ENCODE data around the gene EPB41. TPM values are rescaled to one million over a fixed set of nuclear protein-coding genes. Genes with fewer than 3 reads are reported as not detected.
A peak's percentile ranks its signal among the peaks of the same experiment; 100 is the strongest.

The EPB41 gene
- total and polyA plus RNA-seq, 12 donors, result 6.6 to 49.5 (median 30.3) TPM

DNA sequence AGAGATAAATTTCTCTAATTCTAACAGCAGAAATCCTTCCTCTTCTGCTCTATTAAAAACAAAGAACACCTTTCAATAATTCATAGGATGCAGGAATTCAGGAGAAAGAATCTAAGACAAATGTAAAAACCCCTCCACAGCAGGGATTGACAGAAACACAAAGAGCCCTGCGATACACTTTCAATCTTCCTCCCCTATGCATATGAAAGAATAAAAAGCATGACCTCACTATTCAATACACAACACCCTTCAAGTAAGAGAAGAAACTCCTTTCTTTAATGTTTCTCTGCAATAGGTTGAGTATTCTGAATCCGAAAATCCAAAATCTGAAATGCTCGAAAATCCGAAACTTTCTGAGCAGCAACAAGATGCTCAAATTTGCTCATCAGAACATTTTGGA is 250.2 kb downstream of the EPB41 start:
- Histone ChIP-seq H3K36me3 (replicated peaks in 1 of 2) (peaks cover 0 to 52% of the 10 kb centered on the region in 2 donors), H3K4me1 (replicated peaks in 1 of 2) (peaks cover 7 to 33% of the 10 kb centered on the region in 2 donors), H3K27ac (no peak overlapping the region), H3K27me3 (no peaks in the 10 kb centered on the region), H3K9me3 (replicated peaks in 1 of 3) (no peaks in the 10 kb centered on the region), H3K4me3 (no peak overlapping the region)
- no peak for DNase-seq
- 84 to 94% (median 89%) methylated on average over 4 of the region's 4 CpGs for WGBS, 4 donors
- intact Hi-C loops (cut with DNase I), result no loop called here
- TF ChIP-seq, protein P1, sequence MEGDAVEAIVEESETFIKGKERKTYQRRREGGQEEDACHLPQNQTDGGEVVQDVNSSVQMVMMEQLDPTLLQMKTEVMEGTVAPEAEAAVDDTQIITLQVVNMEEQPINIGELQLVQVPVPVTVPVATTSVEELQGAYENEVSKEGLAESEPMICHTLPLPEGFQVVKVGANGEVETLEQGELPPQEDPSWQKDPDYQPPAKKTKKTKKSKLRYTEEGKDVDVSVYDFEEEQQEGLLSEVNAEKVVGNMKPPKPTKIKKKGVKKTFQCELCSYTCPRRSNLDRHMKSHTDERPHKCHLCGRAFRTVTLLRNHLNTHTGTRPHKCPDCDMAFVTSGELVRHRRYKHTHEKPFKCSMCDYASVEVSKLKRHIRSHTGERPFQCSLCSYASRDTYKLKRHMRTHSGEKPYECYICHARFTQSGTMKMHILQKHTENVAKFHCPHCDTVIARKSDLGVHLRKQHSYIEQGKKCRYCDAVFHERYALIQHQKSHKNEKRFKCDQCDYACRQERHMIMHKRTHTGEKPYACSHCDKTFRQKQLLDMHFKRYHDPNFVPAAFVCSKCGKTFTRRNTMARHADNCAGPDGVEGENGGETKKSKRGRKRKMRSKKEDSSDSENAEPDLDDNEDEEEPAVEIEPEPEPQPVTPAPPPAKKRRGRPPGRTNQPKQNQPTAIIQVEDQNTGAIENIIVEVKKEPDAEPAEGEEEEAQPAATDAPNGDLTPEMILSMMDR (IDR thresholded peaks at IDR 0.05), result no peak
- TF ChIP-seq POLR2A (IDR thresholded peaks at IDR 0.05), result no peak

DNA sequence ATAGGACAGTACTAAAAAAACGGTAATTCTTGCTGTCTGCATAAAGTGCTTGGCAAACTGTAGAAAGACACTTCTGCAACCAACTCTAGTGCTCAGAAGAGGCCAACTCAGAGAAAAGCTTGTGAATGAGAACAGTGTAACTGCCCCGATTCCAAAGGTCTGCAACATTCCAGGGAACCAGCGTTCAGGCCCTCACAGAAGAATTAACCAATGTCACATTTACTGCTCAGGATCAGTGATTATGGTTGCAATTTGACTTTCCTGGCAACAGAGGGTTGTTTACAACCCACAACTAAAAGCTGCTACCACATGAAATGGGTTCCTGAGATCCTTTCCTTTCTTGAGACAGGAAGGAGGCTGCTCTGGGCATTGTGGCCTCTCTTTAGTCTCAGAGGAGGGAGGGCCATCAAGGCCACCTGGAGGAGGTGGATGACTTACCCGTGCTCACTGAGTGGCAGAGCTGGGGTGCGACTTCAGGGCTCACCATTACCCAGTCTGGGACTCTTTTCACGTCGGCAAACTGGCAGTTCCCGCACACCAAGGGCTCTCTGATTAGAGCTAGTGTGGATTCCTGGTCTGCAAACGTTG is 252.0 kb downstream of the EPB41 start:
- 63 to 74% (median 68%) methylated on average over 9 of the region's 9 CpGs for WGBS, 4 donors
- Histone ChIP-seq H3K36me3 (replicated peaks in 1 of 2) (peaks cover 0 to 41% of the 10 kb centered on the region in 2 donors), H3K27me3 (no peaks in the 10 kb centered on the region), H3K4me1 (replicated peaks in 1 of 2) (peaks cover 10 to 50% of the 10 kb centered on the region in 2 donors), H3K27ac (no peak overlapping the region), H3K4me3 (no peak overlapping the region), H3K9me3 (replicated peaks in 1 of 3) (no peaks in the 10 kb centered on the region)
- intact Hi-C loops (cut with DNase I), result no loop called here
- DNase-seq, result peak in 1 of 7 donors; percentile 45
- TF ChIP-seq POLR2A (IDR thresholded peaks at IDR 0.05), result no peak
- TF ChIP-seq, protein P1 (IDR thresholded peaks at IDR 0.05), result no peak

DNA sequence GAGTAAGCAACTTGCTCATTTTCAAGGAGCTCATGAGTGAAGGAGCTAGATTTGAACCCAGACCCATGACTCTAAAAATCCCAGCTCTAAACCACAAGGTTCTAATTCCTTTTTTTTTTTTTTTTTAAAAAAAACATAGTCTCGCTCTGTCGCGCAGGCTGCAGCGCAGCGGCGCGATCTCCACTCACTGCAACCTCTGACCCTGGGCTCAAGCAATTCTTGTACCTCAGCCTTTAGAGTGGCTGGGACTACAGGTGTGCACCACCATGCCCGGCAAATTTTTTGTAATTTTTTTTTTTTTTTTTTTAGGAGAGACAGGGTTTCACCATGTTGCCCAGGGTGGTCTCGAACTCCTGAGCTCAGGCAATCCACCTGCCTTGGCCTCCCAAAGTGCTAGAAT is 253.5 kb downstream of the EPB41 start:
- no peak for TF ChIP-seq POLR2A (IDR thresholded peaks at IDR 0.05)
- Histone ChIP-seq H3K4me3 (no peak overlapping the region), H3K4me1 (replicated peaks in 1 of 2) (peaks cover 10 to 42% of the 10 kb centered on the region in 2 donors), H3K9me3 (replicated peaks in 1 of 3) (no peaks in the 10 kb centered on the region), H3K36me3 (replicated peaks in 1 of 2) (peaks cover 0 to 42% of the 10 kb centered on the region in 2 donors), H3K27ac (no peak overlapping the region), H3K27me3 (no peaks in the 10 kb centered on the region)
- intact Hi-C loops (cut with DNase I), result no loop called here
- 96 to 98% (median 97%) methylated on average over 9 of the region's 9 CpGs for WGBS, 4 donors
- no peak for DNase-seq

Small RNA genes within 50 kb of the gene (small RNA-seq; reads per million reads assigned to genes)
- gene RF00017, result 0 reads per million in 2 donors
- gene RF00019, result 0 reads per million in 2 donors

Other genes starting within 250 kb of the EPB41 start
- gene GMEB1, start 245.8 kb upstream of the EPB41 start, total RNA-seq, result 10 to 100 TPM in 4 of 9 donors, 1 to 10 TPM in 5; 6.3 to 27.0 (median 10.0) TPM
- gene GMEB1, start 245.8 kb upstream of the EPB41 start, polyA plus RNA-seq, result 1 to 10 TPM; 3.6 to 9.0 (median 4.0) TPM
- gene YTHDF2, start 177.6 kb upstream of the EPB41 start, total RNA-seq, result 10 to 100 TPM; 45.3 to 95.0 (median 69.1) TPM
- 10 to 100 TPM; 41.0 to 75.6 (median 54.6) TPM for gene YTHDF2, start 177.6 kb upstream of the EPB41 start, polyA plus RNA-seq
- gene OPRD1, start 102.4 kb upstream of the EPB41 start, total RNA-seq, result 1 to 10 TPM in 1 of 9 donors, under 1 TPM in 4, not detected in 4; 0.06 to 1.8 (median 0.44) TPM
- gene OPRD1, start 102.4 kb upstream of the EPB41 start, polyA plus RNA-seq, result under 1 TPM; 0.17 to 0.56 (median 0.26) TPM
- gene TMEM200B, start 209.3 kb downstream of the EPB41 start, total RNA-seq, result 10 to 100 TPM in 2 of 9 donors, 1 to 10 TPM in 7; 1.8 to 13.3 (median 6.0) TPM
- 1 to 10 TPM; 1.8 to 3.3 (median 2.4) TPM for gene TMEM200B, start 209.3 kb downstream of the EPB41 start, polyA plus RNA-seq